NCI-H460 (cell line): ENCODE measurements around the gene ERBB3. TPM values are rescaled to one million over a fixed set of nuclear protein-coding genes. Genes with fewer than 3 reads are reported as not detected.
"Not testable (repeated sequence)": the region's sequence is repeated elsewhere in the genome, so short reads cannot be mapped to it uniquely, and the experiment has no call there.

Experiments
- DNase-seq: peaks from one replicate; pipeline ENCODE4 v3.0.0-alpha.2; 2016; ENCODE audit warnings: low read depth; ENCODE audit errors: extremely low read depth
- polyA plus RNA-seq: library from polyadenylated mRNA; depleted of rRNA; stranded (reverse); fragments of >200 nt; gene quantifications from 2 replicates; pipeline ENCODE4 v1.2.3, GENCODE V29; 2014; cell fraction: nucleus; rRNA removed
- total RNA-seq: library from RNA; depleted of rRNA; stranded (reverse); fragments of >200 nt; shearing (Covaris generic); gene quantifications from 2 replicates; pipeline ENCODE4 v1.2.3, GENCODE V29; 2014; rRNA removed

Gene ERBB3
- total RNA-seq = 0.78 and 1.1 TPM in 2 replicates
- polyA plus RNA-seq = 0.50 and 2.2 TPM in 2 replicates

DNA sequence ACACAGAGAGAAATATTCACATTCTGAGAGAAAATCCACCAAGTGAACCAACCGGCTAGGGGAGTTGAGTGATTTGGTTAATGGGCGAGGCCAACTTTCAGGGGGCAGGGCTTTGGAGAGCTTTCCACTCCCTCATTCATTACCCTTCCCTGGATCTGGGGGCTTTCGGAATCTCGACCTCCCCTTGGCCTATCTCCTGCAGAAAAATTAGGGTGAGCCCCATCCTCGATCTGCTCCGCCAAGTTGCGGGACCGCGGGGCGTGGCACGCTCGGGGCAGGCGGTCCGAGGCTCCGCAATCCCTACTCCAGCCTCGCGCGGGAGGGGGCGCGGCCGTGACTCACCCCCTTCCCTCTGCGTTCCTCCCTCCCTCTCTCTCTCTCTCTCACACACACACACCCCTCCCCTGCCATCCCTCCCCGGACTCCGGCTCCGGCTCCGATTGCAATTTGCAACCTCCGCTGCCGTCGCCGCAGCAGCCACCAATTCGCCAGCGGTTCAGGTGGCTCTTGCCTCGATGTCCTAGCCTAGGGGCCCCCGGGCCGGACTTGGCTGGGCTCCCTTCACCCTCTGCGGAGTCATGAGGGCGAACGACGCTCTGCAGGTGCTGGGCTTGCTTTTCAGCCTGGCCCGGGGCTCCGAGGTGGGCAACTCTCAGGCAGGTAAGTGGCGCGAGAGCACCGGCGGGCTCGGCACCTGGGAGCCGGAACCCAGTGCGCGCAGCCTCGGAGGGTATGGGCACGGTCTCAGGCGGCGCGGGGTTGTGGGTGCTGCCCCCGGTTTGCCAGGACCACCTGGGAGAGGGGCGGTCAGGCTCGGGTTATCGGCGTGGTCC lies at the start of gene ERBB3:
Gene ERBB3, plus strand, starts transcription at position 443 of the 833 bp plus-strand sequence. Its CDS starts 136 bp downstream, at position 579.
- DNase-seq = peak; percentile 65

DNA sequence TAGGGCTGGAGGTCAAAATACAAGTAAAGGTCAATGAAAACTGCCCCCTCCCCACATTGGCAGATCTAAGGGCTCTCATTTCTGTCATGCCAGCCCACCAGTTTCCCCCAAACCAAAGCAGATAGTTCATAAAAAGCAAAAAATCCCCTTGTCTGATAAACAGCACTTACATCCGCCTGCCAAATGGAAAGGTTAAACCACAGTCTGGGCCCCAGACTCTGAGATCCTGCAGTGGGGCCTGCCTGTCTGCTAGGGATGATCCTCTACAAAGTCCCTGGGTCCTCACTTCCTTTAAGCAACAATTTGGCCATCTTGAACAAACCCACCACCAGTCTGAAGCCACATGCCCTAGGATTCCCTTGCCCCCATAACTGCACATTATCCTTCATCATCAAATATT lies 48.0 kb upstream of the ERBB3 start:
- no peak for DNase-seq

DNA sequence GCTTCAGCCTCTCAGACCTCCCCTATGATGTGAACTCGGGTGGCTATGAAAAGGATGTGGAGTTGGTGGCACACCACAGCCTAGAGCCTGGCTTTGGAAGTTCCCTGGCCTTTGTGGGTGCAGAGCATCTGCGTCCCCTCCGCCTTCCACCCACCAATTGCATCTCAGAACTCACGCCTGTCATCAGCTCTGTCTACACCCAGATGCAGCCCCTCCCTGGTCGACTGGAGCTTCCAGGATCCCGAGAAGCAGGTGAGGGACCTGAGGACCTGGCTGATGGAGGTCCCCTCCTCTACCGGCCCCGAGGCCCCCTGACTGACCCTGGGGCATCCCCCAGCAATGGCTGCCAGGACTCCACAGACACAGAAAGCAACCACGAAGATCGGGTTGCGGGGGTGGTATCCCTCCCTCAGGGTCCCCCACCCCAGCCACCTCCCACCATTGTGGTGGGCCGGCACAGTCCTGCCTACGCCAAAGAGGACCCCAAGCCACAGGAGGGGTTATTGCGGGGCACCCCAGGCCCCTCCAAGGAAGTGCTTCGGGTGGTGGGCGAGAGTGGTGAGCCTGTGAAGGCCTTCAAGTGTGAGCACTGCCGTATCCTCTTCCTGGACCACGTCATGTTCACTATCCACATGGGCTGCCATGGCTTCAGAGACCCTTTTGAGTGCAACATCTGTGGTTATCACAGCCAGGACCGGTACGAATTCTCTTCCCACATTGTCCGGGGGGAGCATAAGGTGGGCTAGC lies 45.2 kb upstream of the ERBB3 start:
- no peak for DNase-seq

DNA sequence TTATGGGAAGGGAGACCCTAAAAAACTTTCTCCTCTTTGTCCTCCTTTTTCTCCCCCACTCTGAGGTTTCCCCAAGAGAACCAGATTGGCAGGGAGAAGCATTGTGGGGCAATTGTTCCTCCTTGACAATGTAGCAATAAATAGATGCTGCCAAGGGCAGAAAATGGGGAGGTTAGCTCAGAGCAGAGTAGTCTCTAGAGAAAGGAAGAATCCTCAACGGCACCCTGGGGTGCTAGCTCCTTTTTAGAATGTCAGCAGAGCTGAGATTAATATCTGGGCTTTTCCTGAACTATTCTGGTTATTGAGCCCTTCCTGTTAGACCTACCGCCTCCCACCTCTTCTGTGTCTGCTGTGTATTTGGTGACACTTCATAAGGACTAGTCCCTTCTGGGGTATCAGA lies 42.8 kb upstream of the ERBB3 start:
- no peak for DNase-seq

DNA sequence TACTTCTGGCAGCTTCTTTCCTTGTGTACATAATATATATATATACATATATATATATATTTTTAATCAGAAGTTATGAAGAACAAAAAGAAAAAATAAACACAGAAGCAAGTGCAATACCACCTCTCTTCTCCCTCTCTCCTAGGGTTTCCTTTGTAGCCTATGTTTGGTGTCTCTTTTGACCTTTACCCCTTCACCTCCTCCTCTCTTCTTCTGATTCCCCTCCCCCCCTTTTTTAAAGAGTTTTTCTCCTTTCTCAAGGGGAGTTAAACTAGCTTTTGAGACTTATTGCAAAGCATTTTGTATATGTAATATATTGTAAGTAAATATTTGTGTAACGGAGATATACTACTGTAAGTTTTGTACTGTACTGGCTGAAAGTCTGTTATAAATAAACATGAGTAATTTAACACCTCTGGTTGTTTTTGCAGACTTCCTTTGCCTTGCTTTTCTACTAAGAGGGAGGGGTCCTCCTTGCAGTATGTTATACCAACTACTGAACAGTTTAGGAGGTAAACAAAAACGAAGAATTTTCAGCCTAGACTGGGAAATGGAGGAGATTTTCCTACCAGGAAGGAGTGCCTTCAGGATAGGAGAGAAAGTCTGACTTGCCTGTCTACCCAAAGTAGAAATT lies 41.8 kb upstream of the ERBB3 start:
- DNase-seq = no peak

DNA sequence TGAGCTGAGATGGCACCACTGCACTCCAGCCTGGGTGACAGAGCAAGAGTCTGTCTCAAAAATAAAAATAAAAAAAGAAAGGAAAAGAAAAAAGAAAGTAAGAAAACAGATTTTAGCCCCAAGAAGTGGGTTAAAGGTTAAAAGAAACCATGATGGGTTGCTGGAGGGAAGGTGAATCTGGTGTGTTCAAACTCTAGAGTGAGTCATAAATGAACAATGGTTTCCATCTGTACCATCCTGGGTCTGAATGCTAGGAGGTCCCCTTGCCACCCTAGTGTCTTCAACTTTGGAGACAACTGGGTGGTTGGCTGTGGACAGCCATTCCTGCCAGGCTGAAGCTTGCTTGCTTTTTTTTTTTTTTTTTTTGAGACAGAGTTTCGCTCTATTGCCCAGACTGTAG lies 39.8 kb upstream of the ERBB3 start:
- DNase-seq = no peak

DNA sequence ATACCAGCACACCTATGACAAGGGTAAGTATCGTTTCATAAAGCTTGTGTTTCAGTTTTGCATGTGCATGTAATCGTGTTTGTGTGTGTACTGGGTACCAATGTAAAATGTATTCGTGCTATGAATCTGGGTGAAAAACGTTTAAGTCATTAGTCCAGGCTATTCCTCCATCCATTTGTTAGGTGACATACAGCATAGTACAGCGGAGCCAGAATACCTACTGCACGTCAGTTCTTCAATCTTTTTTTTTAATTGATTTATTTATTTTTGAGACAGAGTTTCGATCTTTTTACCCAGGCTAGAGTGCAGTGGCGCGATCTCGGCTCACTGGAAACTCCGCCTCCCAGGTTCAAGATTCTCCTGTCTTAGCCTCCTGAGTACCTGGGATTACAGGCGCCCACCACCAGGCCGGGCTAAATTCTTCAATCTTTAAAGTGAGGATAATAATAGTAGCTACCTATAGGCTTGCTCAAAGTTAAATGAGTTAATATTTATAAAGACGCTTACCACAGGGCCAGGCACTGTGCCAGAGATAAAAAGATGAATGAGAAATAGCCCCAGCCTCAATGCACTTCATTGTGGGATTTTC lies 38.9 kb upstream of the ERBB3 start:
- DNase-seq = no peak

DNA sequence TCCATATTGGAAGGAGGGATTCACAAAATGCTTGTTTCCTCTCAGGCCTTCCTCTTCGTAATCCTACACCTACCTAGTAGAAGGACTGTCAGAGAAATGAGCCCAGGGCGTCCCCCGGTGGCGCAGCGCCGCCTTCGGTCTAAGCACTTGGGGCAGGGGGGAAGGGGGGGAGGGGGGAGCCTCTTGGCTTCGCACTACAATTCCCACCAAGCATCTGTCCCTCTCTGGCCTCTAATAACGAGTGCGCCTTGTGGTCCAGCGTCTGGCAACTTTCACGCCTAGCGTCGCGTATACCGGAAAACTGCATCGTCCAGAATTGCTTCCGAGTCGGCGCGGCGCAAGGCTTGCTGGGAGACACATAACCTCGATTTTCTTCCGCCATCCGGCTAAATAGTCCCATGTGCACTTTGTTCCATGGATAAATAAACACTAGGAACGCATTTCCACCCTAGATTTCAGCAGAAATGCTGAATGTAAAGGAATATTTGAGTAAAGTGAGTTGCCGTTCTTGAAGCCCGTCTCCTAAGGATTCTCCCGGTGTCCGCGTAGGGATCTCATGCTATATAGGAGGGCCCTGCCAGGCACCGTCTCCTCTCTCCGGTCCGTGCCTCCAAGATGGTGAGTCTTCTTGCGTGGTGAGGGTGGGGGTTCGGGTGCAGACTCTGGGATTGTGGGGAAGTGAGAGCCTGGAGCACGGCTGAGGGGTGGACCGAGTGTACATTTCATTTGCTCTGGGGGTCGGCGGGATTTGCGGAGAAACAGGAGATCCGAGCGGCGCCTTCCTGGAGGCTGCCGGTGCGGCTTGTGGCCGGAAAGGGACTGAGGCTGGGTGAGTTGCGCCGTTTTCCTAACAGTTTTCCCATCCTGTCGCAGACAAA lies 38.2 kb upstream of the ERBB3 start, which contains the start of gene RPS26:
Gene RPS26, plus strand, starts transcription at position 367 of the 878 bp plus-strand sequence. Its CDS starts 249 bp downstream, at position 616.
- peak; percentile 99 for DNase-seq

DNA sequence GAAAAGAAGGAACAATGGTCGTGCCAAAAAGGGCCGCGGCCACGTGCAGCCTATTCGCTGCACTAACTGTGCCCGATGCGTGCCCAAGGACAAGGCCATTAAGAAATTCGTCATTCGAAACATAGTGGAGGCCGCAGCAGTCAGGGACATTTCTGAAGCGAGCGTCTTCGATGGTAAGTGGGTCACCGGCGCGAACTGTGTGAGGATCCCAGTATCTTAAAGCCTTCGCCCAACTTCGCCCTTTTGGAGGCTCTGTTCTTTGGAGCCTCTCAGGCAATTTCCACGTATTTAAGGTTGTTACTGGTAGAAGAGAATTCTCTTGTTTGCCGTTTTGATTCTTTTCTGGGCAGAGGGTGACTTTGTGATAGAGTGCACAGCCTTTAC lies 37.5 kb upstream of the ERBB3 start:
- not testable (repeated sequence) for DNase-seq

DNA sequence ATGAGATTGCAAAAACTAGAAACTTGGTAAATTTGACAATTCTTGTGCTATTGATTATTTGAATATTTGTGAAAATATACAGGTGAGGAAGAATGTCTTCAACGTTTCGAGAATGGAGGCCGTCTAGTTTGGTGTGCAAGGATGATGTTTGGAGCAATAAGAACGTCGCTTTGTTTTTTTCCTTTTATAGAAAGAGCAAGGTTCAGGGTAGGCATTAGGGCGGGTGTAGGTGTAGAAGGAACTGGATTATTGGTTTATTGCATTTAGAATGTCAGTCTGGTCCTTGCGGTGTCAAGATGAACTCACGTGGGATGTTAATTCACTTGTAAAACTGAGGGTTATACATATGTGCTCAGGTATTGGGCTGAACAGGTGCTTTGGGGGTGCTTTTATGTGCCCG lies 37.1 kb upstream of the ERBB3 start:
- DNase-seq = no peak

DNA sequence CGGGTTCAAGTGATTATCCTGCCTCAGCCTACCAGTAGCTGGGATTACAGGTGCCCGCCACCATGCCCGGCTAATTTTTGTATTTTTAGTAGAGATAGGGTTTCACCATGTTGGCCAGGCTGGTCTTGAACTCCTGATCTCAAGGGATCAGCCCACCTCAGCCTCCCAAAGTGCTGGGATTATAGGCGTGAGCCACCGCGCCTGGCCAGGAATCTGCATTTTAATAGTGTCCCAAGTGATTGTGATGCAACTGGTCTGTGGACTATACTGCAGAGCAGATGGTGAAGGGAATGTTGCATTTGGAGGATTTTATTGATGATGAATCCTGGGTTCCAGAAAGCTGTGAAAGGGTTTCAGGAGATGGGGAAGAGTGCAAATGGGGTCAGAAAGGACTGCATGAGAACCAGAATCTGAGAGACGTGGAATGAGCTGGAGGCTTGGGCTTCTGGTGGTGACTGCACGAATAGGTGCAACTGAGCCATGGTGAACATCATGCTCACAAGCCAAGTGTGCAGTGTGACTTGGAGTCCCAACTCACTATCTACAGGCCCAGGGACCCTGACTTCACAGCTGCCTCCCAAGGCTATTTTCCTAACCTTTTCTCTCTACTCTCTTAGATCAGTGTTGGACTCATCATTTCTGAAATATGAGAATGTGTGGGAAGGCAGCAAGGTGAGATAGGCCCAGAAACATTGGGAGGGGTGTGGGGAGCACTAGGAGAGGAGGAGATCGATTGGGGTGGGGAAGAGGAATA lies 33.8 kb upstream of the ERBB3 start:
- no peak for DNase-seq

DNA sequence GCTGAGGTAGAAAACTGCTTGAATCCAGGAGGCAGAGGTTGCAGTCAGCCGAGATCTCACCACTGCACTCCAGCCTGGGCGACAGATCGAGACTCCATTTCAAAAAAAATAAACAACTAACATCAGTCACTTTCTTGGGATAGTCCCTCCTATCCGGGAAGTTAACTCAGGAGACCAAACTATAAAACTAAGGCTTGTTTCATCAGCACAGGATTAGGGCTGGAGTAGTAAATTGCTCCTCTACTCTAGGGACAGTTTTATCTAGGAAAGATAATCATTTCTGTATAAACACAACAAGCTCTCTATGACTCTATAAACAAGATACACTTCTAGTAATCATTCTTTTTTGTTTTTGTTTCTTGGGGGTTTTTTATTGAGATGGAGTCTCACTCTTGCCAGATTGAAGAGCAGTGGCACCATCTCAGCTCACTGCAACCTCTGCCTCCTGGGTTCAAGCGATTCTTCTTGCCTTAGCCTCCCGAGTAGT lies 26.5 kb upstream of the ERBB3 start:
- DNase-seq = no peak

DNA sequence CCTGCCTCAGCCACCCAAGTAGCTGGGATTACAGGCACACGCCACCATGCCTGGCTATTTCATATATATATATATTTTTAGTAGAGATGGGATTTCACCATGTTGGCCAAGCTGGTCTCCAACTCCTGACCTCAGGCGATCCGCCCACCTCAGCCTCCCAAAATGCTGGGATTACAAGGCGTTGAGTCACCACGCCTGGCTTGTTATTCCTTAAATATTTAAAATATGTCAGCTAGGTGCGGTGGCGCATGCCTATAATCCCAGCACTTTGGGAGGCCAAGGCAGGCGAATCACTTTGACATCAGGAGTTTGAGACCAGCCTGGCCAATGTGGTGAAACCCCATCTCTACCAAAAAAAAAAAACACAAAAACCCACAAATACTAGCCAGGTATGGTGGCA lies 20.0 kb upstream of the ERBB3 start:
- DNase-seq = not testable (repeated sequence)

DNA sequence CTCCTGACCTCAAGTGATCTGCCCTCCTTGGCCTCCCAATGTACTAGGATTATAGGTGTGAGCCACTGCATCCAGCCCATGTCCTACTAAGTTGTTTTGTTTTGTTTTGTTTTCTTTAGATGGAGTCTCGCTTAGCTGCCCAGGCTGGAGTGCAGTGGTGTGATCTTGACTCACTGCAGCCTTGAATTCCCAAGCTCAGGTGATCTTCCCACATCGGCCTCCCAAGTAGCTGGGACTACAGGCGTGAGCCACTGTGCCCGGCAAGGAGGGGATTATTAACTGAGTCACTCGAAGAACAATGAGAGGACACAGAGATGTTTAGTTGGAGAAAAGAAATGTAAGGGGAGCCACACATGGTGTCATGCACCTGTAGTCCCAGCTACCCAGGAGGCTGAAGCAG lies 18.0 kb upstream of the ERBB3 start:
- DNase-seq = no peak

DNA sequence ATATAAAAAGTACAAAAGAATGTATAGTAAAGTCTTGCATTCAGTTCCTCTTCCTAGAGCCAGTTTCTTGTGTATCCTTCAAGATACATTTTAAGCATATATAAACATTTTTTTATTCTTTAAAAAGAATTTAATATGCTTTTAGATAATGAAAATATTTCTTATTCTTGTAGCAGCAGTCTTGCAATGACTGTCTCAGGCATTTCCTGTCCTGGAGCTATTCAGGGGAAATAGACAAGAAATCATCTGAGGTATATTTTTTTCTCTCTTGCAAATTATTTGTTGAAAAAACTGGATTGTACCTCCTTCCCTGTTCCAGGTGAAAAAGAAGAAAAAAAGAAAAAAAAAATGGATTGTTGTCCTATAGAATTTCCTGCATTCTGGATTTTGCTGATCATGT lies 17.0 kb upstream of the ERBB3 start:
- no peak for DNase-seq

DNA sequence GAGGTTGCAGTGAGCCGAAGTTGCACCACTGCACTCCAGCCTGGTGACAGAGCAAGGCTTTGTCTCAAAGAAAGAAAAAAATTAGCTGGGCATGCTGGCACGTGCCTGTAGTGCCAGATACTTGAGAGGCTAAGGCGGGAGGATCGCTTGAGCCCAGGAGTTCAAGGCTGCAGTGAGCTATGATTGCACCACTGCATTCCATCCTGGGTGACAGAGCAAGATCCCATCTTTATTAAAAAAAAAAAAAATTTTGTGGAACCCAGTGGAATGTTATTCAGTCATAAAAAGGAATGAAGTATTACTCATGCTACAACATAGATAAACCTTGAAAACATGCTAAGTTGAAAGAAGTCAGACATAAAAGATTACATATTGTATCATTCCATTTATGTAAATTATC lies 8.3 kb upstream of the ERBB3 start:
- no peak for DNase-seq

DNA sequence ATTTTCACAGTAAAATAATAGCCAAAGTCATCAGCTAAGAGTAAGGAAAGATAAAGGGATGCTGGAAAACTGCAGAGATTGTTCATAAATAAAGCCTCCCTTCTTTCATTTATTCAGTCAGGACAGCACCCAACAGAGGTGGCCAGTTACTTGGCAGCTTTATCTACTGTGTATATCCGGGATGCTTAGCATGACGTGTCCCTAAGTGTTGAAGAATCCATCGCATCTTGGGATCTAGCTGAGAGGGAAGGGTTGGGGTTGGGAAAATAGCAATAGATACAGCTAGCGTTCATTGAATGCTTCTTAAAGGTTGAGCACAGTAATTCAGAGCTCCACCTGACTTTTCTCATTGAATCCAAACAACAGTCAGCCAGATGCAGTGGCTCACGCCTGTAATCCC lies 5.6 kb upstream of the ERBB3 start:
- no peak for DNase-seq

DNA sequence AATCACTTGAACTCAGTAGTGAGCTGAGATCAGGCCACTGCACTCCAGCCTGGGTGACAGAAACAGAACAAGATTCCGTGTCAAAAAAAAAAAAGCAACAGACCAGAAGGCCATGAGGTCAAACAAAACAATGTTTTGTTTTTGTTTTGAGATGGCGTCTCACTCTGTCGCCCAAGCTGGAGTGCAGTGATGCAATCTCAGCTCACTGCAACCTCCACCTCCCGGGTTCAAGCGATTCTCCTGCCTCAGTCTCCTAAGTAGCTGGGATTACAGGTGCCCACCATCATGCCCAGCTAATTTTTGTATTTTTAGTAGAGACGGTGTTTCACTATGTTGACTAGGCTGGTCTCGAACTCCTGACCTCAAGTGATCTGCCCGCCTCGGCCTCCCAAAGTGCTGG lies 2.0 kb upstream of the ERBB3 start:
- DNase-seq = not testable (repeated sequence)

DNA sequence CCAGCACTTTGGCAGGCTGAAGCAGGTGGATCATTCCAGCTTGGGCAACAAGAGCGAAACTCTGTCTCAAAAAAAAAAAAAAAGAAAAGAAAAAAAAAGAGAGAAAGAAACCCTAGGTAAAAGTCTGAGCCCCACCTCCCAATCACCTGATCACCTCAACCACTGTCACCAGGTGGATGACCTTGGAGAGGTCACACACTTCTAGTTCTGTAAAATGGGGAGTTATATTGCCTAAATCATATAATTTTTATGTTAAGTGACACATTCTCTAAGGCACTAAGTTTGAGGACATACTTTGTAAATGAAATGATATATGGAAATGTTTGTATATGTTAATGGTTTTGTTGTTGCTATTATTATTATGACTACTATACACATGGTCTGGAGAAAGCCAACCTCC lies 1.5 kb upstream of the ERBB3 start:
- DNase-seq = no peak
